ENCODE data around the gene DOC2A.
"Not testable (repeated sequence)": the region's sequence is repeated elsewhere in the genome, so short reads cannot be mapped to it uniquely, and the experiment has no call there.

The DOC2A gene

DNA sequence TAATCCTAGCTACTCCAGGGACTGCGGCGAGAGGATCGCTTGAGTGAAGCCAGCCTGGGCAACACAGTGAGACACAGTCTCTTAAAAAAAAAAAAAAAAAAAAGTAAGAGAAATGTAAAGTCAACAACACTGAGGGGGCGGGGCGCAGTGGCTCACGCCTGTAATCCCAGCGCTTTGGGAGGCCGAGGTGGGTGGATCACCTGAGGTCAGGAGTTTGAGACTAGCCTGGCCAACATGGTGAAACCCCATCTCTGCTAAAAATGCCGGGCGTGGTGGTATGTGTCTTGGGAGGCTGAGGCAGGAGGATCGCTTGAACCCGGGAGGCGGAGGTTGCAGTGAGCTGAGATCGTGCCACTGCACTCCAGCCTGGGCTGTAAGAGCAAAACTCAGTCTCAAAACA, 1.8 kb upstream of the DOC2A start:
- not testable (repeated sequence) for H3K9me3 ChIP-seq (ENCODE audit: control insufficient read depth in 2 of 2, low read length in 2 of 2); H3K4me1 ChIP-seq (ENCODE audit: control insufficient read depth, insufficient read depth, low read length); H3K4me3 ChIP-seq (ENCODE audit: low read length in 2 of 2); H3K9ac ChIP-seq (ENCODE audit: low read length in 2 of 2); H3K27ac ChIP-seq (ENCODE audit: low read length); H3K36me3 ChIP-seq (ENCODE audit: control insufficient read depth in 2 of 2, insufficient read depth in 2 of 2, low read length in 2 of 2)
- H3K27me3 ChIP-seq (ENCODE audit: control insufficient read depth in 1 of 2, insufficient read depth in 2 of 2, low read length in 2 of 2), result peaks cover 25 to 39% of the 10 kb centered on the region in 2 donors

DNA sequence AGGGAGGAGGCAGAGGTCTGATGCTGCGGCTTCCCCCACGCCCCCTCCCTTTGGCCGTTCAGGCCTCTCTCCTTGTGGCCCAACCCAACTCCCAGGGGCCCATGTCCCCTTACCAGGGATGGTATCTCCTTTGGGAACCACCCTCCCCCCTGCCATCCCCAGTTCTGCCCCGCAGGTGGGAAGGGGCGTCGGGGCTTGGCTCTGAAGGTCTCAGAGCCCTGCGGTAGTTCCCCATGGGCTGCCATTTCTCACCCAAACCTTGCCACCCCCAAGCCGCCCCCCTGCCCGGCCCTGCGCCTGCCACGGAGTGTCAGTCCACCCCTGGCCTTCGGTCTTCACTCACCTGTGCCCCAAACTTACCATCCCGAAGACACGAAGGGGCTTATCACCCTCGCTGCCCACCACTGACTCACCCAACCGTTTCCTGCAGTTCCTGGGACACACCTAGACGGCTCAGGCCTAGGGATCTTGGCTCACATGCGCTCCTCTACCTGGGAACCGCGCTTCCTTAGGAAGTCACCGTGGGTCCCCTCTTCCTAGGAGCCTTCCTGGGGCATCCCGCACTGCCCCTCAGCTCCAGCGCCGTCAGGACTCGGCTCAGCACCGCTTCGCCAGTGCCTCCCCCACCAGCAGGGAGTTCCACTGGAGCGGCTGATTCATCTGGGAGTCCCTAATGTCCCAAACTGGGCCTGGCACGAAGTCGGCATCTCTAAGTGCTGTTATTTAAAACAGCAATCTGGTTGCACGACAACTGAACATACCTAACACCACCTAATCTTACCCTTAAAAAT, 1.1 kb upstream of the DOC2A start:
- H3K9ac ChIP-seq (ENCODE audit: low read length in 2 of 2), result no peak overlapping the region
- no peak overlapping the region for H3K27ac ChIP-seq (ENCODE audit: low read length)
- peaks cover 9% of the 10 kb centered on the region for H3K4me1 ChIP-seq (ENCODE audit: control insufficient read depth, insufficient read depth, low read length)
- H3K27me3 ChIP-seq (ENCODE audit: control insufficient read depth in 1 of 2, insufficient read depth in 2 of 2, low read length in 2 of 2), result peaks cover 25 to 40% of the 10 kb centered on the region in 2 donors
- H3K36me3 ChIP-seq (ENCODE audit: control insufficient read depth in 2 of 2, insufficient read depth in 2 of 2, low read length in 2 of 2), result no peaks in the 10 kb centered on the region
- H3K4me3 ChIP-seq (ENCODE audit: low read length in 2 of 2), result no peak overlapping the region
- H3K9me3 ChIP-seq (ENCODE audit: control insufficient read depth in 2 of 2, low read length in 2 of 2), result no peaks in the 10 kb centered on the region

DNA sequence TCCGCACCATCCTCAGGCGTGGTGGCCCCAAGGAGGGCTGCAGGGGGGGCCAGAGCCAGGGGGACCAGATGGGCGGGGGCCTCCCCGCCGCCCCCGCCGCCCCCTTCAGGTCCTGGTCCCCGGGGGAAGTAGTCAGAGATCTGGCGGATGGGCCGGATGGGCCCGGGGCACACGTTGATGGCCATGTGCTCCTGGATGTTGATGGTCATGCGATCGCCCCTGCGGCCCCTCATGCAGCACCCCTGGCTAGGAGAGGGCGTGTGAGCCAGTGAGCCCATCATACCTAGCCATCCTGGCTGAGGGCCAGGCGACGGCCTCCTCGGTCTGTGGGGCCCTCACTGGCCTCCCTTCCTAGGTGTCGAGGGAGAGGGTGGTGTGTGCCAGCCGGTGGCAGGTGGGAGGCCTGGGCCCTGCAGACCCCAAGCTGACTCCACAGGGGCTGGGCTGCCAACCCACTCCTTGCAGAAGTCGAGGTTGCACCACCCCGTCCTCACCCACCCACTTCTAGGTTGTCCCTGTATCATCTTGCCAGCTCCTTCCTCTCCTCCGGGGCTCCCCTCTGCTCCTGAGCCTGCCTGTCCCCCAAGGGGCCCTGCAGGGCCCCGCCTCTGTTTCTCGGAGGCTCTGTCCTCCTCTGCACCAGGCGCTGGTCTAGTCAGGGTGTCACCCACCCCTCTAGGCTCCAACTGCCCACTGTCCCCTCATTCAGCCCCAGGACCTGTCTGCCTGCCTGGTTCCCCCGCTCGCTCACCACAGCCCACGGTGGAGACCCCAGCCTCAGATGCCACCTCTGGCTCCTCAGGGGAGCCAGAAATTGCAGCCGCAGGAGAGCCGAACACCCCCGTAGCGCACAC, 610 bp downstream of the DOC2A start:
- peaks cover 25 to 40% of the 10 kb centered on the region in 2 donors for H3K27me3 ChIP-seq (ENCODE audit: control insufficient read depth in 1 of 2, insufficient read depth in 2 of 2, low read length in 2 of 2)
- H3K27ac ChIP-seq (ENCODE audit: low read length), result no peak overlapping the region
- peaks cover 15% of the 10 kb centered on the region for H3K4me1 ChIP-seq (ENCODE audit: control insufficient read depth, insufficient read depth, low read length)

GRCh38 chr16:30009085-30009862, 1.6 kb downstream of the DOC2A start:
- H3K9ac ChIP-seq (ENCODE audit: low read length in 2 of 2), result no peak overlapping the region
- H3K27ac ChIP-seq (ENCODE audit: low read length), result no peak overlapping the region
- H3K27me3 ChIP-seq (ENCODE audit: control insufficient read depth in 1 of 2, insufficient read depth in 2 of 2, low read length in 2 of 2), result peaks cover 25 to 40% of the 10 kb centered on the region in 2 donors
- no peaks in the 10 kb centered on the region for H3K36me3 ChIP-seq (ENCODE audit: control insufficient read depth in 2 of 2, insufficient read depth in 2 of 2, low read length in 2 of 2)
- H3K4me3 ChIP-seq (ENCODE audit: low read length in 2 of 2), result no peak overlapping the region
- H3K9me3 ChIP-seq (ENCODE audit: control insufficient read depth in 2 of 2, low read length in 2 of 2), result no peaks in the 10 kb centered on the region
- peaks cover 15% of the 10 kb centered on the region for H3K4me1 ChIP-seq (ENCODE audit: control insufficient read depth, insufficient read depth, low read length)

More for the DNA sequence above, 610 bp downstream of the DOC2A start:
- Histone ChIP-seq H3K36me3 (ENCODE audit: control insufficient read depth in 2 of 2, insufficient read depth in 2 of 2, low read length in 2 of 2) (no peaks in the 10 kb centered on the region), H3K4me3 (ENCODE audit: low read length in 2 of 2) (peak overlapping the region in 1 of 2 donors; percentile 15), H3K9me3 (ENCODE audit: control insufficient read depth in 2 of 2, low read length in 2 of 2) (no peaks in the 10 kb centered on the region), H3K9ac (ENCODE audit: low read length in 2 of 2) (no peak overlapping the region)

- Histone ChIP-seq H3K9me3 (ENCODE audit: control insufficient read depth in 2 of 2, low read length in 2 of 2) (no peaks in the 10 kb centered on the region), H3K27me3 (ENCODE audit: control insufficient read depth in 1 of 2, insufficient read depth in 2 of 2, low read length in 2 of 2) (peaks cover 25 to 40% of the 10 kb centered on the region in 2 donors), H3K36me3 (ENCODE audit: control insufficient read depth in 2 of 2, insufficient read depth in 2 of 2, low read length in 2 of 2) (peaks cover 0 to under 1% of the 10 kb centered on the region in 2 donors), H3K4me3 (ENCODE audit: low read length in 2 of 2) (no peak overlapping the region), H3K27ac (ENCODE audit: low read length) (no peak overlapping the region), H3K4me1 (ENCODE audit: control insufficient read depth, insufficient read depth, low read length) (peaks cover 15% of the 10 kb centered on the region), H3K9ac (ENCODE audit: low read length in 2 of 2) (no peak overlapping the region)
Measured at GRCh38 chr16:30007378-30007895, 3.4 kb downstream of the DOC2A start.

DNA sequence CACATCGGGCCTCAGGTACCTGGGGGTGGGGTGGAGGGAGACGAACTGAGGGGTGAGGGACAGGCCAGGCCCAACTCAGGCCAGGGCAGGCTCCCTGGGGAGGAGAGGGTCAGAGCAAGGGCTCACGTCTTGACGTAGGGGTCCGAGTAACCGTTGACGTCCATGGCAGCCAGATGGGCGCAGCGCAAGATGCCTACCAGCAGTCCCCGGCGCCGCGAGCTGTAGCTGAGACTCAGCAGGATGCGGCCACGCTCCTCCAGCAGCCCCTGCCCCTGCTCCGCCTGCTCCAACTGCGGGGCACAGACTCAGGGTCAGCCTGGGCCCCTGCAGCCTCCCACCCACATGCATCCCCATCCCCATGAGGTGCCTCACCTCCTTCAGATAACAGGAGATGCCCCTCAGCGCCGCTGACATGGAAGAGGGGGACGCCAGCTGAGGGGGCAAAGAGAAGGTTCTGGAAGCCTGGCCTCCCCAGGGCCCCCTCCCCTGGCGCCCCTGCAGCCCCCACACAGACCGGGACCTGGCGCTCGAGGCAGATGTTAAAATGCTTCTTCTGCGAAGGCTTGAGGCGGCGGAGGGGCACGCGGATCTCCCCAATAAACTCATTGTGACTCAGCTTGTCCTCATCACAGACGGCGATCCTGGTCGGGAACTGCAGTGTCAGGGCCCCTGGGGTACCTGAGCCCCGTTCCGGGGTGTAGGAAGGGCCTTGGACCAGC, 4.0 kb downstream of the DOC2A start:
- H3K9me3 ChIP-seq (ENCODE audit: control insufficient read depth in 2 of 2, low read length in 2 of 2), result no peaks in the 10 kb centered on the region
- no peak overlapping the region for H3K27ac ChIP-seq (ENCODE audit: low read length)
- peaks cover 0 to 7% of the 10 kb centered on the region in 2 donors for H3K36me3 ChIP-seq (ENCODE audit: control insufficient read depth in 2 of 2, insufficient read depth in 2 of 2, low read length in 2 of 2)
- peaks cover 15% of the 10 kb centered on the region for H3K4me1 ChIP-seq (ENCODE audit: control insufficient read depth, insufficient read depth, low read length)
- no peak overlapping the region for H3K4me3 ChIP-seq (ENCODE audit: low read length in 2 of 2)
- no peak overlapping the region for H3K9ac ChIP-seq (ENCODE audit: low read length in 2 of 2)
- peaks cover 21 to 35% of the 10 kb centered on the region in 2 donors for H3K27me3 ChIP-seq (ENCODE audit: control insufficient read depth in 1 of 2, insufficient read depth in 2 of 2, low read length in 2 of 2)

GRCh38 chr16:30006095-30006473, 4.7 kb downstream of the DOC2A start:
- Histone ChIP-seq H3K27me3 (ENCODE audit: control insufficient read depth in 1 of 2, insufficient read depth in 2 of 2, low read length in 2 of 2) (peaks cover 17 to 27% of the 10 kb centered on the region in 2 donors), H3K4me3 (ENCODE audit: low read length in 2 of 2) (no peak overlapping the region), H3K9ac (ENCODE audit: low read length in 2 of 2) (no peak overlapping the region), H3K27ac (ENCODE audit: low read length) (no peak overlapping the region), H3K4me1 (ENCODE audit: control insufficient read depth, insufficient read depth, low read length) (peaks cover 15% of the 10 kb centered on the region), H3K36me3 (ENCODE audit: control insufficient read depth in 2 of 2, insufficient read depth in 2 of 2, low read length in 2 of 2) (peaks cover 0 to 9% of the 10 kb centered on the region in 2 donors), H3K9me3 (ENCODE audit: control insufficient read depth in 2 of 2, low read length in 2 of 2) (no peaks in the 10 kb centered on the region)

DNA sequence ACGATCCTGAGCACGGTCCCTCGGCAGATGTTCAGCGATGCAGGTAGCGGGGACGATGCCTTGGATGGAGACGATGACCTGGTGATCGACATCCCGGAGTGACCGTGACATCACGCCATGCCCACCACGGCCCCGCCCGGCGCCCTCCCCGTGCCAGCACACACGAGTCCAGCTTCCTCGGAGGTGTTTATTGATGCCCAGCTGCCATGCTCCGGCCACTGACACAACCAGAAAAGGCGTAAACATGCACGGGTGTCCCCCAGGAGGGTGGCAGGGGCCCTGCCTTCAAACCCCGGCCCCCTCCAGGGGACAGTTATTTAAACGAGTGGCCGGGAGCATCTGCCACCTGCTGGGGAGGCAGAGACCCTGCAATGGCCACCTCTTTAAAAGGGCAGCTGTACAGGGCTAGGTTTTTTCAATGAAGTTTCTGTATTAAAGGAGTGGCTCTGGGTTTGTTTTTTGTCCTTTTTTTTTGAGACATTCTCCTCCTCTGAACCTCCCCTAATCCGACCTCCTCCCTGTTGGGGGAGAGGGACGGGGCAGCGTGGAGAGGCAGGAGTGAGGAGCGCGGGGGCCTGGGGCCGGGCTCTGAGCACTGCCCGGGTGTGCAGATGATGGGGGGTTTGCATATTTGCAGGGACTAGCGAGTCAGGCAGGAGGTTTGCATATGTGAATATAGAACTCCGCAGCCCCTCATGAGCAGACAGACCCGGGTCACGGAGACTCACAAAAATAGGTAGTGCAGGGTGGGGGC, 5.3 kb downstream of the DOC2A start:
- Histone ChIP-seq H3K4me3 (ENCODE audit: low read length in 2 of 2) (peak overlapping the region in 1 of 2 donors; percentile 35), H3K9ac (ENCODE audit: low read length in 2 of 2) (no peak overlapping the region), H3K9me3 (ENCODE audit: control insufficient read depth in 2 of 2, low read length in 2 of 2) (no peaks in the 10 kb centered on the region), H3K36me3 (ENCODE audit: control insufficient read depth in 2 of 2, insufficient read depth in 2 of 2, low read length in 2 of 2) (peaks cover 0 to 9% of the 10 kb centered on the region in 2 donors), H3K27ac (ENCODE audit: low read length) (no peak overlapping the region), H3K27me3 (ENCODE audit: control insufficient read depth in 1 of 2, insufficient read depth in 2 of 2, low read length in 2 of 2) (peaks cover 15 to 23% of the 10 kb centered on the region in 2 donors), H3K4me1 (ENCODE audit: control insufficient read depth, insufficient read depth, low read length) (peaks cover 12% of the 10 kb centered on the region)

GRCh38 chr16:30004811-30005242, 6.0 kb downstream of the DOC2A start:
- no peak overlapping the region for H3K9ac ChIP-seq (ENCODE audit: low read length in 2 of 2)
- peaks cover 0 to 9% of the 10 kb centered on the region in 2 donors for H3K36me3 ChIP-seq (ENCODE audit: control insufficient read depth in 2 of 2, insufficient read depth in 2 of 2, low read length in 2 of 2)
- no peaks in the 10 kb centered on the region for H3K9me3 ChIP-seq (ENCODE audit: control insufficient read depth in 2 of 2, low read length in 2 of 2)
- H3K4me1 ChIP-seq (ENCODE audit: control insufficient read depth, insufficient read depth, low read length), result peaks cover 7% of the 10 kb centered on the region
- peaks cover 8 to 16% of the 10 kb centered on the region in 2 donors for H3K27me3 ChIP-seq (ENCODE audit: control insufficient read depth in 1 of 2, insufficient read depth in 2 of 2, low read length in 2 of 2)
- H3K27ac ChIP-seq (ENCODE audit: low read length), result no peak overlapping the region
- H3K4me3 ChIP-seq (ENCODE audit: low read length in 2 of 2), result no peak overlapping the region
